Measurements from ENCODE around the gene ENOX1.

Gene ENOX1

DNA sequence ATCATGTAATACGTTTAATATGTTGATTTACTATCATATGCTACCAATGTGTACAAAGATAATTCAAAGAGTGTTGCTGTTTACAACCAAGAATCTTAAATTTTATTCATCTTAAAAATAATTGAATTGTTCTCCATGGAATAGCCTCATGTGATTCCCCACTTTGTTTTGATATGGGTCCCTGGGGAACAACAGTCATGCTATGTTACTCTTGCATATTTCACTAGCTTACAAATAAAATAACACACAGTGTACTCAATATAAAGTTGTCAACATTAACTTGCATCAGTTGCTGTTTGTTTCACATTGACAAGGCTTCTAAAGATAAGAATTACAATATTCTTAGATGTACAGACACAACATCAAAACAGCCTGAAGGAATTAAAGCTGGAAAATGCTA lies 2.3 kb downstream of the ENOX1 start:
- H3K9me3 ChIP-seq (ENCODE audit: control insufficient read depth, insufficient read depth, low read depth, low read length): no peaks in the 10 kb centered on the region
- H3K27ac ChIP-seq (ENCODE audit: extremely low read depth, low read depth, low read length): no peak overlapping the region
- CTCF ChIA-PET: no interaction called here
- no peak overlapping the region for H3K4me3 ChIP-seq (ENCODE audit: low read depth, low read length)
- peaks cover 10% of the 10 kb centered on the region for H3K4me1 ChIP-seq (ENCODE audit: control insufficient read depth, insufficient read depth, low read length)
- H3K36me3 ChIP-seq (ENCODE audit: control insufficient read depth in 2 of 2, insufficient read depth in 1 of 2, low read length in 2 of 2): no peaks in the 10 kb centered on the region
- POLR2A ChIA-PET: no interaction called here
- TF ChIP-seq ZNF624 (tag by site-specific recombination; IDR thresholded peaks at IDR 0.05) (no peak), YY2 (tag by site-specific recombination; IDR thresholded peaks at IDR 0.05) (no peak)
- TF ChIP-seq, protein P1, sequence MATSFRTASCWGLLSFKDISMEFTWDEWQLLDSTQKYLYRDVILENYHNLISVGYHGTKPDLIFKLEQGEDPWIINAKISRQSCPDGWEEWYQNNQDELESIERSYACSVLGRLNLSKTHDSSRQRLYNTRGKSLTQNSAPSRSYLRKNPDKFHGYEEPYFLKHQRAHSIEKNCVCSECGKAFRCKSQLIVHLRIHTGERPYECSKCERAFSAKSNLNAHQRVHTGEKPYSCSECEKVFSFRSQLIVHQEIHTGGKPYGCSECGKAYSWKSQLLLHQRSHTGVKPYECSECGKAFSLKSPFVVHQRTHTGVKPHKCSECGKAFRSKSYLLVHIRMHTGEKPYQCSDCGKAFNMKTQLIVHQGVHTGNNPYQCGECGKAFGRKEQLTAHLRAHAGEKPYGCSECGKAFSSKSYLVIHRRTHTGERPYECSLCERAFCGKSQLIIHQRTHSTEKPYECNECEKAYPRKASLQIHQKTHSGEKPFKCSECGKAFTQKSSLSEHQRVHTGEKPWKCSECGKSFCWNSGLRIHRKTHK (tag by site-specific recombination; IDR thresholded peaks at IDR 0.05): no peak
- TF ChIP-seq, protein P2, sequence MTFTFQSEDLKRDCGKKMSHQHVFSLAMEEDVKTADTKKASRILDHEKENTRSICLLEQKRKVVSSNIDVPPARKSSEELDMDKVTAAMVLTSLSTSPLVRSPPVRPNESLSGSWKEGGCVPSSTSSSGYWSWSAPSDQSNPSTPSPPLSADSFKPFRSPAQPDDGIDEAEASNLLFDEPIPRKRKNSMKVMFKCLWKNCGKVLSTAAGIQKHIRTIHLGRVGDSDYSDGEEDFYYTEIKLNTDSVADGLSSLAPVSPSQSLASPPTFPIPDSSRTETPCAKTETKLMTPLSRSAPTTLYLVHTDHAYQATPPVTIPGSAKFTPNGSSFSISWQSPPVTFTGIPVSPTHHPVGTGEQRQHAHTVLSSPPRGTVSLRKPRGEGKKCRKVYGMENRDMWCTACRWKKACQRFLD (tag by site-specific recombination; IDR thresholded peaks at IDR 0.05): no peak
- TF ChIP-seq, protein P3, sequence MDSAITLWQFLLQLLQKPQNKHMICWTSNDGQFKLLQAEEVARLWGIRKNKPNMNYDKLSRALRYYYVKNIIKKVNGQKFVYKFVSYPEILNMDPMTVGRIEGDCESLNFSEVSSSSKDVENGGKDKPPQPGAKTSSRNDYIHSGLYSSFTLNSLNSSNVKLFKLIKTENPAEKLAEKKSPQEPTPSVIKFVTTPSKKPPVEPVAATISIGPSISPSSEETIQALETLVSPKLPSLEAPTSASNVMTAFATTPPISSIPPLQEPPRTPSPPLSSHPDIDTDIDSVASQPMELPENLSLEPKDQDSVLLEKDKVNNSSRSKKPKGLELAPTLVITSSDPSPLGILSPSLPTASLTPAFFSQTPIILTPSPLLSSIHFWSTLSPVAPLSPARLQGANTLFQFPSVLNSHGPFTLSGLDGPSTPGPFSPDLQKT (IDR thresholded peaks at IDR 0.05; ENCODE audit: borderline replicate concordance, low read depth, low read length): no peak

DNA sequence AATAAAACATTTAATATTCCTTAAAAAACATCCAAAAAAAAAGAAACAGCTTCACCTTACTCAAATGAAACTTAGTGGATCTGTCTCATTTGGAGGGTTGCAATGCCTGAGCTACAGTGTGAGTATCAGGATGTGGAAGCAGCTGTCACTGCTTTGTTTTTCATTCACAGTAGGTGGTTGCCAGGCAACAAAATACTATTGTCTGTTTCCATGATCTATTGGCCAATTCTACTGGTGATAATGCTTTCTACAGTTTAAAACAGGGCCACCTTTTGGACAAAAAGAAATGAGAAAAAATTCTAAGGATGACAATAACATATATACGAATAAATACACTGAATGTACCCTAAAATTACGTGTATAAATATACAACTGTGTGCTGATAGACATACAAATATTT lies 3.0 kb downstream of the ENOX1 start:
- no peaks in the 10 kb centered on the region for H3K36me3 ChIP-seq (ENCODE audit: control insufficient read depth in 2 of 2, insufficient read depth in 1 of 2, low read length in 2 of 2)
- TF ChIP-seq ZNF239 (tag by site-specific recombination; IDR thresholded peaks at IDR 0.05) (no peak), ZNF843 (tag by site-specific recombination; IDR thresholded peaks at IDR 0.05) (no peak), ZNF146 (tag by site-specific recombination; IDR thresholded peaks at IDR 0.05) (no peak), IKZF3 (tag by site-specific recombination; IDR thresholded peaks at IDR 0.05) (no peak), ZNF2 (tag by site-specific recombination; IDR thresholded peaks at IDR 0.05) (no peak), ZFP69B (tag by site-specific recombination; IDR thresholded peaks at IDR 0.05) (no peak)
- TF ChIP-seq, protein P4, sequence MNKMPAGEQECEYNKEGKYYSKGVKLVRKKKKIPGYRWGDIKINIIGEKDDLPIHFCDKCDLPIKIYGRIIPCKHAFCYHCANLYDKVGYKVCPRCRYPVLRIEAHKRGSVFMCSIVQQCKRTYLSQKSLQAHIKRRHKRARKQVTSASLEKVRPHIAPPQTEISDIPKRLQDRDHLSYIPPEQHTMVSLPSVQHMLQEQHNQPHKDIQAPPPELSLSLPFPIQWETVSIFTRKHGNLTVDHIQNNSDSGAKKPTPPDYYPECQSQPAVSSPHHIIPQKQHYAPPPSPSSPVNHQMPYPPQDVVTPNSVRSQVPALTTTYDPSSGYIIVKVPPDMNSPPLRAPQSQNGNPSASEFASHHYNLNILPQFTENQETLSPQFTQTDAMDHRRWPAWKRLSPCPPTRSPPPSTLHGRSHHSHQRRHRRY (tag by site-specific recombination; IDR thresholded peaks at IDR 0.05): no peak
- H3K4me1 ChIP-seq (ENCODE audit: control insufficient read depth, insufficient read depth, low read length): peaks cover 10% of the 10 kb centered on the region
- no peaks in the 10 kb centered on the region for H3K9me3 ChIP-seq (ENCODE audit: control insufficient read depth, insufficient read depth, low read depth, low read length)
- H3K27ac ChIP-seq (ENCODE audit: extremely low read depth, low read depth, low read length): no peak overlapping the region
- no peak overlapping the region for H3K4me3 ChIP-seq (ENCODE audit: low read depth, low read length)
- ChIA-PET CTCF (interaction anchor here (0.6 kb wide), 1 partner anchor 54 kb away, joined by 4 read pairs; no protein-coding TSS in a partner anchor), POLR2A (no interaction called here)

DNA sequence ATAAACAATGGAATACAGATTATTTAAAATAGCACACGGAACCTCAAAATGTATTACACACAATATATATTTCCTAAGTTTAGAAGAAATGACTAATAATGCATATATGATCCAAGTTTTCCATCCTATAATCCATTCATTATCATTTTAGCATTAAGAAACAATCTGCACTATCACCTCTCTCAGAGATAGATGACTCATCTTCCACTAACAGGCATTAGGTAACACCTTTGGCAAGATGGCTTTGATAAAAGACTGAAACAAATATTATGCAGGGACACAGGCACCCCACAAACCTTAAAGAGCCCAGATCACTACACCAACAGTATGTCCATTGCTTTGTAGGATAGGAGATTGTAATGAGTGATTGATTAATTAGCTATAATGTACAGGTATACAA lies 4.1 kb downstream of the ENOX1 start:
- H3K36me3 ChIP-seq (ENCODE audit: control insufficient read depth in 2 of 2, insufficient read depth in 1 of 2, low read length in 2 of 2): no peaks in the 10 kb centered on the region
- no peak overlapping the region for H3K4me3 ChIP-seq (ENCODE audit: low read depth, low read length)
- H3K27ac ChIP-seq (ENCODE audit: extremely low read depth, low read depth, low read length): no peak overlapping the region
- H3K9me3 ChIP-seq (ENCODE audit: control insufficient read depth, insufficient read depth, low read depth, low read length): no peaks in the 10 kb centered on the region
- ChIA-PET POLR2A (no interaction called here), CTCF (no interaction called here)
- H3K4me1 ChIP-seq (ENCODE audit: control insufficient read depth, insufficient read depth, low read length): peaks cover 14% of the 10 kb centered on the region
- peak; percentile 19; the same call in 1 of the 2 replicates for TF ChIP-seq PRDM1 (tag by site-specific recombination; IDR thresholded peaks at IDR 0.05)
- TF ChIP-seq ZNF23 (tag by site-specific recombination; IDR thresholded peaks at IDR 0.05; ENCODE audit: borderline replicate concordance): no peak
- 0 out of 2 replicates have a peak, but pooled peaks have one; percentile 37 for TF ChIP-seq ZNF366 (tag by site-specific recombination; conservative IDR thresholded peaks at IDR 0.05)
- TF ChIP-seq SP7 (tag by site-specific recombination; IDR thresholded peaks at IDR 0.05): 0 out of 2 replicates have a peak, but pooled peaks have one; percentile 18

All from HEK293 (cell line).